Measurements from ENCODE around the gene ZDHHC22.

DNA sequence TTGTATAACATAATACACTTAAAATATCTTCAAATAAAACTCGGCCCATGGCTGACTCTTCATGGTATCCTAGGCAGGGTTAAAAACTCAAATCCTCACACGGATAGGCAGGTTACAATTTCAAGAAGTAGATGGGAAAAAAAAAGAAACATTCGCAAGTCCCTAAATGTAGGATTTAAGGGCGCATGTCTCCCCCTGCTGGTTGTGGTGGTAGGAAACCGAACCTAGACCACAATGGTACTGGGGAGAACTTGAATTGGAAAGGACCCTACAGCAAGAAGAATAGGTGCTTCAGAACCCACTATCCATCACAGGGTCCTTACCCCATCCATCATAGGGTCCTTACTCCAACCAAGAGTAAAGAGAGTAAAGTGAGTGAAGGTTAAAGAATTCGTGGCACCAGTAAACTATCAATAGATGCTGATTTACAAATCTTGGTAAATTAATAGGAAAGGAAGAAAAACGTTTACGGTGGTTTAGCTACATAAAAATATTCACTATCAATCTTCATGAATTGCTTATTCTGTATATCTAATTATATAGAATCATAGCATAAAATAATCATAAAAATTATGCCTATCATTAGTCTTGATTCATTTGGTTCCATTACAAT, 46.8 kb downstream of the ZDHHC22 start:
- TF ChIP-seq CTCF (IDR thresholded peaks at IDR 0.05; ENCODE audit: poor library complexity, severe bottlenecking): peak; percentile 79
- TF ChIP-seq POLR2AphosphoS5 (IDR thresholded peaks at IDR 0.05): no peak
- peak; percentile 83 for TF ChIP-seq RAD21 (conservative IDR thresholded peaks at IDR 0.05)
- TF ChIP-seq MXI1 (conservative IDR thresholded peaks at IDR 0.05; ENCODE audit: poor library complexity, severe bottlenecking): no peak
- no peak for TF ChIP-seq EZH2 (IDR thresholded peaks at IDR 0.05; ENCODE audit: borderline replicate concordance, insufficient read depth, low read length, poor library complexity, severe bottlenecking)
- TF ChIP-seq REST (IDR thresholded peaks at IDR 0.05; ENCODE audit: borderline replicate concordance): no peak

Data from neural cell (in vitro differentiated cells).